MM.1S (cell line): ENCODE data around the gene EFEMP2.

Experiments used
- DNase-seq: peaks from one replicate; pipeline ENCODE4 v3.0.0-alpha.2; 2015
- H2AFZ ChIP-seq: fragments of 300-600 bp; sonication (generic); 2 replicates; pipeline ENCODE4 v1.6.0; 2016; ENCODE audit warnings: antibody characterized with exemption, low read length
- H3F3A ChIP-seq: fragments of 300-600 bp; sonication (generic); 2 replicates; pipeline ENCODE4 v1.6.1; 2016; ENCODE audit warnings: mild to moderate bottlenecking, antibody characterized with exemption, low read length, moderate library complexity, mixed read lengths; ENCODE audit not compliant: insufficient read depth
- H3K27ac ChIP-seq: fragments of 300-600 bp; sonication (generic); 2 replicates; pipeline ENCODE4 v1.5.1; 2016; ENCODE audit warnings: mild to moderate bottlenecking, low read length
- H3K27me3 ChIP-seq: fragments of 300-600 bp; sonication (generic); replicated peaks from 2 replicates; pipeline ENCODE4 v1.6.0; 2016; ENCODE audit warnings: low read length; ENCODE audit not compliant: insufficient read depth
- H3K36me3 ChIP-seq: fragments of 300-600 bp; sonication (generic); replicated peaks from 2 replicates; pipeline ENCODE4 v1.6.1; 2016; ENCODE audit warnings: mild to moderate bottlenecking, low read length, mixed read lengths; ENCODE audit not compliant: insufficient read depth
- H3K4me1 ChIP-seq: fragments of 300-600 bp; sonication (generic); 2 replicates; pipeline ENCODE4 v1.6.1; 2016; ENCODE audit warnings: low read length, mixed read lengths
- H3K4me2 ChIP-seq: fragments of 300-600 bp; sonication (generic); 2 replicates; pipeline ENCODE4 v1.6.0; 2016; ENCODE audit warnings: low read depth, low read length
- H3K4me3 ChIP-seq: fragments of 300-600 bp; sonication (generic); 2 replicates; pipeline ENCODE4 v1.5.1; 2016; ENCODE audit warnings: low read length, mixed read lengths
- H3K79me2 ChIP-seq: fragments of 300-600 bp; sonication (generic); 2 replicates; pipeline ENCODE4 v1.6.1; 2016; ENCODE audit warnings: mixed run types, low read length, mixed read lengths
- H3K9ac ChIP-seq: fragments of 300-600 bp; sonication (generic); 2 replicates; pipeline ENCODE4 v1.6.1; 2016; ENCODE audit warnings: low read length, mixed read lengths
- H3K9me2 ChIP-seq: fragments of 300-600 bp; sonication (generic); replicated peaks from 2 replicates; pipeline ENCODE4 v1.6.1; 2016; ENCODE audit warnings: mild to moderate bottlenecking, low read length, mixed read lengths; ENCODE audit not compliant: insufficient read depth
- H3K9me3 ChIP-seq: fragments of 300-600 bp; sonication (generic); replicated peaks from 2 replicates; pipeline ENCODE4 v1.6.1; 2016; ENCODE audit warnings: mild to moderate bottlenecking, low read length, mixed read lengths; ENCODE audit not compliant: insufficient read depth
- H4K20me1 ChIP-seq: fragments of 300-600 bp; sonication (generic); 2 replicates; pipeline ENCODE4 v1.6.1; 2016; ENCODE audit warnings: mild to moderate bottlenecking, low read length, moderate library complexity, mixed read lengths; ENCODE audit not compliant: insufficient read depth
- EZH2 ChIP-seq: fragments of 300-600 bp; sonication (generic); optimal IDR thresholded peaks from 2 replicates; pipeline ENCODE3; 2017; ENCODE audit warnings: low read depth, mild to moderate bottlenecking, antibody characterized with exemption, low read length, mixed read lengths
- EZH2phosphoT487 ChIP-seq: fragments of 300-600 bp; sonication (generic); IDR thresholded peaks from 2 replicates; pipeline ENCODE4 v1.6.1; 2018; ENCODE audit warnings: antibody characterized with exemption, low read length
- TF ChIP-seq, protein P1 (sequence below): fragments of 300-600 bp; sonication (generic); IDR thresholded peaks from 2 replicates; pipeline ENCODE4 v1.5.1; 2016; ENCODE audit warnings: antibody characterized with exemption, low read length, mixed read lengths

Gene EFEMP2

DNA sequence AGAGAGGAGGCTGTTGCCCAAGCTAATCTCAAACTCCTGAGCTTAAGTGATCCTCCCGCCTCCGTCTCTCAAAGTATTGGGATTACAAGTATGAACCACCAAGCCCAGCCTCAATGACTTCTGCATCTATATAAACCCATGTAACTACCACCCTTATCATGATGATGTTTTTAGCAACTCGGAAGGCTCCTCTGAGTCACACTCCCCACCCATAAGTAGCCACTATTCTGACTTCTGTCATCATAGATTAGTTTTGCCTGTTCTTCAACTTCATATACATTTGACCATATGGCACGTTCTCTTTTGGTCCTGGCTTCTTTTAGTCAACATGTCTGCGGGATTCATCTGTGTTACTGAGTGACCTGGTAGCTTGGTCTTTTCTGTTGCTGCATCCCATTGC is 34.0 kb upstream of the EFEMP2 start:
- DNase-seq, result no peak
- H3K36me3 ChIP-seq, result no peaks in the 10 kb centered on the region
- no peak overlapping the region for H2AFZ ChIP-seq
- H3F3A ChIP-seq, result peaks cover 17% of the 10 kb centered on the region
- H3K4me3 ChIP-seq, result no peak overlapping the region
- TF ChIP-seq, protein P1, sequence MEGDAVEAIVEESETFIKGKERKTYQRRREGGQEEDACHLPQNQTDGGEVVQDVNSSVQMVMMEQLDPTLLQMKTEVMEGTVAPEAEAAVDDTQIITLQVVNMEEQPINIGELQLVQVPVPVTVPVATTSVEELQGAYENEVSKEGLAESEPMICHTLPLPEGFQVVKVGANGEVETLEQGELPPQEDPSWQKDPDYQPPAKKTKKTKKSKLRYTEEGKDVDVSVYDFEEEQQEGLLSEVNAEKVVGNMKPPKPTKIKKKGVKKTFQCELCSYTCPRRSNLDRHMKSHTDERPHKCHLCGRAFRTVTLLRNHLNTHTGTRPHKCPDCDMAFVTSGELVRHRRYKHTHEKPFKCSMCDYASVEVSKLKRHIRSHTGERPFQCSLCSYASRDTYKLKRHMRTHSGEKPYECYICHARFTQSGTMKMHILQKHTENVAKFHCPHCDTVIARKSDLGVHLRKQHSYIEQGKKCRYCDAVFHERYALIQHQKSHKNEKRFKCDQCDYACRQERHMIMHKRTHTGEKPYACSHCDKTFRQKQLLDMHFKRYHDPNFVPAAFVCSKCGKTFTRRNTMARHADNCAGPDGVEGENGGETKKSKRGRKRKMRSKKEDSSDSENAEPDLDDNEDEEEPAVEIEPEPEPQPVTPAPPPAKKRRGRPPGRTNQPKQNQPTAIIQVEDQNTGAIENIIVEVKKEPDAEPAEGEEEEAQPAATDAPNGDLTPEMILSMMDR, result no peak
- TF ChIP-seq EZH2phosphoT487, result no peak
- no peak for TF ChIP-seq EZH2
- no peak overlapping the region for H3K9ac ChIP-seq
- no peaks in the 10 kb centered on the region for H3K27me3 ChIP-seq
- H3K9me3 ChIP-seq, result no peaks in the 10 kb centered on the region
- peaks cover 18% of the 10 kb centered on the region for H3K4me1 ChIP-seq
- H4K20me1 ChIP-seq, result no peaks in the 10 kb centered on the region
- no peak overlapping the region for H3K4me2 ChIP-seq
- H3K9me2 ChIP-seq, result no peaks in the 10 kb centered on the region
- H3K27ac ChIP-seq, result no peak overlapping the region
- no peaks in the 10 kb centered on the region for H3K79me2 ChIP-seq

DNA sequence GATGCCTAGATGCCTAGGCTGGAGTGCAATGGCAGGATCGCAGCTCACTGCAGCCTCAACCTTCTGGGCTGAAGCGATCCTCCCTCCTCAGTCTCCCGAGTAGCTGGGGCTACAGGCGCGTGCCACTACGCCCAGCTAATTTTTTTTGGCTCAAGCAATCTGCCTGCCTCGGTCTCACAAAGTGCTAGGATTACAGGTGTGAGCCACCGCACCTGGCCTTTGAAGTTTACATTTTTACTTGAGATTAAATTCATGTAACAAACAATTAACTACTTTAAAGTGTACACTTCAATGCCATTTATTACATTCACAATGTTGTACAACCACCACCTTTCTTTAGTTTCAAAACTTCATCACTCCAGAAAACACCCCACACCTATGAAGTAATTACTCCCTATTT is 31.1 kb upstream of the EFEMP2 start:
- Histone ChIP-seq H3K27ac (no peak overlapping the region), H3K9ac (no peak overlapping the region), H4K20me1 (no peaks in the 10 kb centered on the region), H2AFZ (no peak overlapping the region), H3K36me3 (no peaks in the 10 kb centered on the region), H3K4me2 (no peak overlapping the region), H3F3A (peaks cover 11% of the 10 kb centered on the region; the same call in 1 of the 2 replicates), H3K9me2 (no peaks in the 10 kb centered on the region), H3K4me3 (no peak overlapping the region), H3K79me2 (no peaks in the 10 kb centered on the region), H3K27me3 (peaks cover 7% of the 10 kb centered on the region; the same call in 1 of the 2 replicates), H3K9me3 (no peaks in the 10 kb centered on the region), H3K4me1 (peaks cover 30% of the 10 kb centered on the region)
- TF ChIP-seq, protein P1, result no peak
- TF ChIP-seq EZH2, result no peak
- no peak for TF ChIP-seq EZH2phosphoT487
- DNase-seq, result no peak

DNA sequence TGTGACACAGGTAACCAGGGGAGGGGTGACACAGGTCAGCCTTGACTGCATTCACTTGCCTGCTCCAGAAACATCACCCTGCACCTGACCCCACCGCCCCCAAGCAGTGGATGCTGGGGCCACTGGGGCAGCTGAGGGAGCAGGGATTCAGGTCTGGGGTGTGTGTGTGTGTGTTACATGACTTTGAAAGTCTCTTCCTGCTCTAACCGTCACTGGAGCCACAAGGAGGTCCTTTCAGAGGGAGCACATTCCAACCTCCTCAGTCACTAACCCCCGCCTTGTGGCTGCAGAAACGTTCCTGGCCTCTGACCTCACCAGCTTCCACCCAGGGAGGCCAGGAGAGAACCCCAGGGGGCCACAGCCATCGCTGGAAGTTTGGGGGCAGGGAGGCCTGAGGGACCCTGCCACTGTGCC is 30.5 kb upstream of the EFEMP2 start:
- TF ChIP-seq, protein P1, result no peak
- no peak for TF ChIP-seq EZH2phosphoT487
- TF ChIP-seq EZH2, result no peak
- Histone ChIP-seq H3K9me2 (no peaks in the 10 kb centered on the region), H3K9ac (no peak overlapping the region), H3K4me1 (peaks cover 27% of the 10 kb centered on the region), H3K36me3 (no peaks in the 10 kb centered on the region), H2AFZ (no peak overlapping the region), H4K20me1 (no peaks in the 10 kb centered on the region), H3K4me3 (no peak overlapping the region), H3K27ac (no peak overlapping the region), H3F3A (peaks cover 9% of the 10 kb centered on the region; the same call in 1 of the 2 replicates), H3K4me2 (no peak overlapping the region), H3K9me3 (no peaks in the 10 kb centered on the region), H3K27me3 (peaks cover 11% of the 10 kb centered on the region; the same call in 1 of the 2 replicates), H3K79me2 (no peaks in the 10 kb centered on the region)
- DNase-seq, result no peak
